D721Med (cell line): ENCODE measurements around the gene POLK.
"Not testable (repeated sequence)": the region's sequence is repeated elsewhere in the genome, so short reads cannot be mapped to it uniquely, and the experiment has no call there.

Source experiments
- DNase-seq: peaks from one replicate; pipeline ENCODE4 v3.0.0; 2011; ENCODE audit warnings: low spot score; ENCODE audit not compliant: insufficient read length
- FAIRE-seq: peaks from 2 replicates; lab custom pipeline; 2011; peaks lifted over from hg19 to GRCh38; lab: Jason Lieb, UNC
- TF ChIP-seq, protein P1 (sequence below): IDR thresholded peaks from 2 replicates; pipeline ENCODE4 v1.5.1; 2012; ENCODE audit warnings: mild to moderate bottlenecking, control low read depth; ENCODE audit not compliant: insufficient read depth; ENCODE audit errors: missing control alignments

Gene POLK

DNA sequence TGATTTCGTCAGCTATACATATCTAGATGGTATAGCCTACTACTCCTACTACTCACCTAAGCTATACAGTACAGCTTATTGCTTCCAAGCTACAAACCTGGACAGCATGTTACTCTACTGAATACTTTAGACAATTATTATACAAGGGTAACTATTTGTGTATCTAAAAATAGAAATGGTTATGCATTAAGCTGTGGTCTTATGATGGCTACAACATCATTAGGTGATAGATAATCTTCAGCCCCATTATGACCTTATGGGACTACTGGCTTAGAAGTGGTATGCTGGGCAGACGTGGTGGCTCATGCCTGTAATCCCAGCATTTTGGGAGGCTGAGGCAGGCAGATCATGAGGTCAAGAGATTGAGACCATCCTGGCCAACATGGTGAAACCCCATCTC is 40.5 kb upstream of the POLK start:
- TF ChIP-seq, protein P1, sequence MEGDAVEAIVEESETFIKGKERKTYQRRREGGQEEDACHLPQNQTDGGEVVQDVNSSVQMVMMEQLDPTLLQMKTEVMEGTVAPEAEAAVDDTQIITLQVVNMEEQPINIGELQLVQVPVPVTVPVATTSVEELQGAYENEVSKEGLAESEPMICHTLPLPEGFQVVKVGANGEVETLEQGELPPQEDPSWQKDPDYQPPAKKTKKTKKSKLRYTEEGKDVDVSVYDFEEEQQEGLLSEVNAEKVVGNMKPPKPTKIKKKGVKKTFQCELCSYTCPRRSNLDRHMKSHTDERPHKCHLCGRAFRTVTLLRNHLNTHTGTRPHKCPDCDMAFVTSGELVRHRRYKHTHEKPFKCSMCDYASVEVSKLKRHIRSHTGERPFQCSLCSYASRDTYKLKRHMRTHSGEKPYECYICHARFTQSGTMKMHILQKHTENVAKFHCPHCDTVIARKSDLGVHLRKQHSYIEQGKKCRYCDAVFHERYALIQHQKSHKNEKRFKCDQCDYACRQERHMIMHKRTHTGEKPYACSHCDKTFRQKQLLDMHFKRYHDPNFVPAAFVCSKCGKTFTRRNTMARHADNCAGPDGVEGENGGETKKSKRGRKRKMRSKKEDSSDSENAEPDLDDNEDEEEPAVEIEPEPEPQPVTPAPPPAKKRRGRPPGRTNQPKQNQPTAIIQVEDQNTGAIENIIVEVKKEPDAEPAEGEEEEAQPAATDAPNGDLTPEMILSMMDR, result no peak
- no peak for DNase-seq
- FAIRE-seq, result no peak

DNA sequence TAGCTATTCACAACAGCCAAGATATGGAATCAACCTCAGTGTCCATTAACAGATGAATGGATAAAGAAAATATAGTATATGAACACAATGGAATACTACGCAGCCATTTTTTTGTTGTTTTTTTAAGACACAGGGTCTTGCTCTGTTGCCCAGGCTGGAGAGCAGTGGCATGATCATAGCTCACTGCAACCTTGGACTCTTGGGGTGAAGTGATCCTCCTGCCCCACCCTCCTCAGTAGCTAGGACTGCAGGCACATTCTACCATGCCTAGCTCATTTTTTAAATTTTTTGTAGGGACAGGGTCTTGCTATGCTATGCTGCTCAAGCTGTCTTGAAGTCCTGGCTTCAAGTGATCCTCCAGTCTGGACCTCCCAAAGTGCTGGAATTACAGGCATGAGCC is 38.7 kb upstream of the POLK start:
- no peak for DNase-seq
- TF ChIP-seq, protein P1, result no peak
- FAIRE-seq, result no peak

DNA sequence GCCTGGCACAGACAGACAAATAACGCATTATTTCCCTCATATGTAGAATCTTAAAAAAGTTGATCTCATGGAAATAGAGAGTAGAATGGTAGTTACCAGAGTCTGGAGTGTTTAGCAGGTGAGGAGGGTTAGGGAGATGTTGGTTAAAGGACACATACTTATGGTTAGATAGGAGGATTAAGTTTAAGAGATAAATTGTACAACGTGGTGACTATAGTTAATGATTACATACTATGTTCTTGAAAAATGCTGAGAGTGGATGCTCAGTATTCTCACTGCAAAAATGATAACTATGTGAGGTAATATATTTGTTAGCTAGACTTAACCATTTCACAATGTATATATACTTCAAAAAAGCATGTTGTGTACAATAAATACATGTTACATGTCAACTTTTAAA is 38.2 kb upstream of the POLK start:
- FAIRE-seq, result no peak
- TF ChIP-seq, protein P1, result no peak
- DNase-seq, result no peak

DNA sequence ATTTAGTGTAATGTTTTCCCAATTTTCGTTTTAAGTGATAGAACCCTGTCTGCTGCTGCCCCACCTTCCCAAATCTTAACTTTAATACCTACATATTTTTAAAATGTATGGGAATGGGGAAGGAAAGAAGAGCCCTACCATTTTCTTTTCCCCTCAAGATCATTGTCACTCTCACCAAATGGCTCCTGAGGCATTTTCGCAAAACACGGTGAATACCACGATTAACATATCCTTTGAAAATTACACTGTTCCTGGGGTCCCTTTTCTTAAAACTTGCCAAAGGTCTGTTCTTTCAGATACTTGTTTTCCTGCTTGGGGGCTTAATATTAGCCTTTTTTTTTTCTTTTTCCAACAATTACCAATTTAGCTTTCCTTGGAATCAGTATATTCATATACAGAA is 36.3 kb upstream of the POLK start:
- FAIRE-seq (no peak), DNase-seq (no peak)
- TF ChIP-seq, protein P1, result no peak

DNA sequence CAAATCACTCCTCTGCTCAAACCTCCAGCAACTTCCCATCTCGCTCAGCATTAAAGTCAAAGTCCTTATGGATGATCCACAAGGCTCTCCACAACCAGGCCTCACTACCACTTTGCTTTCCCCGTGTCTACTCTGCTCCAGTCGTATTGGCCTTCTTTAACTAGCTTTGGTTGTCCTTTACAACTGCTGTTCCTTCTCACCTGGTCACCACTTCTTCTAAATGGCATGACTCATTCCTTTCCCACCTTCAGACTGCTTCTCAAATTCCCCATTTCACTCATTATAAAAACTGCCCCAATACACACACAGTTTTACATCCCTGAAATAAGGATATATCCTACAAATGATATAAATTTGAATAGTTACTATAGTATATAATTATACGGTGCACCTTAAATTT is 30.7 kb upstream of the POLK start:
- FAIRE-seq, result no peak
- no peak for DNase-seq
- TF ChIP-seq, protein P1, result no peak

DNA sequence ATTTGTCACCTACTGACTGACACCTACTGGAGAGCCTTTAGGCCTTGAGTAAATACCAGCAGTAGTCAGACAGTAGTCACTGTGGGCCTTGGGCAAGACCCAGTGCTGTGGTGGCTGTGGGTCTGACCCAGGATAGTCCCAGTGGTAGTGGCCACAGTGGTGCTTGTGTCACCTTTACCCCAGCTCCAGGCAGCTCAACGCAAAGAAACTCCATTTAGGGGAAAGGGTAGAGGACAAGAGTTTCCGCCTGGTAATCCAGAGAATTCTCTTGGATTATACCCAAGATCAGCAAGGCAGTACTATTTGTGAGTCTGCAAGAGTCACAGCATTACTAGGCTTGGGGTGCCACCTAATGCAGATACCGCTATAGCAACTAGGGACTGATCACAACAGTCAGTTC is 29.2 kb upstream of the POLK start:
- TF ChIP-seq, protein P1, result no peak
- FAIRE-seq, result no peak
- DNase-seq, result no peak

DNA sequence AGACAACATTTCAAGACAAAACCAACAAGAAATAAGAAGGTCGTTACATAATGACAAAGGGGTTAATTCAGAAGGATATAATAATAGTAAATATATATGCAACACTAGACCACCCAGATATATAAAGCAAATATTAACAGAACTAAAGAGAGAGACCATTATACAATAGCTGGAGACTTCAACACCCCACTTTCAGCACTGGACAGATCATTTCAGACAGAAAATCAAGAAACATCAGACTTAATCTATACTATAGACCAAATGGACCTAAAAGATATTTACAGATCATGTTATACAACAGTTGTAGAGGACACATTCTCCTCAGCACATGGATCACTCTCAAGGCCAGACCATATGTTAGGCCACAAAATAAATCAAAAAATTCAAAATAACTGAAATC is 27.1 kb upstream of the POLK start:
- no peak for DNase-seq
- TF ChIP-seq, protein P1, result no peak
- no peak for FAIRE-seq

DNA sequence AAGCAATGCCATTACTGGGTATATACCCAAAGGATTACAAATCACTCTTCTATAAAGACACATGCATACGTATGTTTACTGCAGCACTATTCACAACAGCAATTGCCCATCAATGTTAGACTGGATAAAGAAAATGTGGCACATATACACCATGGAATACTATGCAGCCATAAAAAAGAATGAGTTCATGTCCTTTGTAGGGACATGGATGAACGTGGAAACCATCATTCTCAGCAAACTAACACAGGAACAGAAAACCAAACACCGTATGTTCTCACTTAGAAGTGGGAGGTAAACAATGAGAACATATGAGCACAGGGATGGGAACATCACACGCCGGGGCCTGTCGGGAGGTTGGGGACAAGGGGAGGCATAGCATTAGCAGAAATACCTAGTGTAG is 21.8 kb upstream of the POLK start:
- not testable (repeated sequence) for FAIRE-seq, DNase-seq
